GM19099 (cell line): ENCODE measurements around the gene CENPU.

Experiments
- POLR2A ChIP-seq: IDR thresholded peaks from 3 replicates; pipeline ENCODE4 v1.6.1; 2011; ENCODE audit warnings: low read depth; ENCODE audit not compliant: insufficient read length; ENCODE audit errors: extremely low read depth

Gene CENPU

GRCh38 chr4:184644553-184645307, 89.2 kb downstream of the CENPU start:
- no peak for TF ChIP-seq POLR2A
